GM12873 (cell line): Measurements from ENCODE around the gene DAAM1.

Source experiments
- TF ChIP-seq, protein P1 (sequence below): IDR thresholded peaks from 2 replicates; pipeline ENCODE4 v1.5.1; 2012; ENCODE audit warnings: low read depth, mild to moderate bottlenecking, moderate library complexity, low read length, control low read depth; ENCODE audit not compliant: insufficient read depth; ENCODE audit errors: missing control alignments

DAAM1 gene

DNA sequence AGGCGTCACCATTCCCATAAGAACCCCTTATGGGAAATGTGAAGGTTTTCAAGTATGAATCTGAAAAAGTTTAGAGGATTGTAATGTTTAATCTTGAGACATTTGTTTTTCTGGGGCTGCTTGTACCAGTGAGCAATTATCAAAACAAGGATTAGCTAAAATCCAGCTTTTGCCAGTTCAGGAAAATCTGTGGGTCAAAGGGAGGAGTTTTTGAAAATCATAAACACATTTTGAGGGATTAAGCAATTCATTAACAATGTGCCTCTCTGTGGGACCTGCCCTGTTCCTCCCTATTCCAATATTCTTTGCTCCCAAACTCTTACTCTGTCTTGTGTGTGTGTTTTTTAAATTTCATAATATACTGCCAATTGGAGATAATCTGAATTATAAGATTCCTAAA lies 11.7 kb upstream of the DAAM1 start:
- TF ChIP-seq, protein P1, sequence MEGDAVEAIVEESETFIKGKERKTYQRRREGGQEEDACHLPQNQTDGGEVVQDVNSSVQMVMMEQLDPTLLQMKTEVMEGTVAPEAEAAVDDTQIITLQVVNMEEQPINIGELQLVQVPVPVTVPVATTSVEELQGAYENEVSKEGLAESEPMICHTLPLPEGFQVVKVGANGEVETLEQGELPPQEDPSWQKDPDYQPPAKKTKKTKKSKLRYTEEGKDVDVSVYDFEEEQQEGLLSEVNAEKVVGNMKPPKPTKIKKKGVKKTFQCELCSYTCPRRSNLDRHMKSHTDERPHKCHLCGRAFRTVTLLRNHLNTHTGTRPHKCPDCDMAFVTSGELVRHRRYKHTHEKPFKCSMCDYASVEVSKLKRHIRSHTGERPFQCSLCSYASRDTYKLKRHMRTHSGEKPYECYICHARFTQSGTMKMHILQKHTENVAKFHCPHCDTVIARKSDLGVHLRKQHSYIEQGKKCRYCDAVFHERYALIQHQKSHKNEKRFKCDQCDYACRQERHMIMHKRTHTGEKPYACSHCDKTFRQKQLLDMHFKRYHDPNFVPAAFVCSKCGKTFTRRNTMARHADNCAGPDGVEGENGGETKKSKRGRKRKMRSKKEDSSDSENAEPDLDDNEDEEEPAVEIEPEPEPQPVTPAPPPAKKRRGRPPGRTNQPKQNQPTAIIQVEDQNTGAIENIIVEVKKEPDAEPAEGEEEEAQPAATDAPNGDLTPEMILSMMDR, result no peak

DNA sequence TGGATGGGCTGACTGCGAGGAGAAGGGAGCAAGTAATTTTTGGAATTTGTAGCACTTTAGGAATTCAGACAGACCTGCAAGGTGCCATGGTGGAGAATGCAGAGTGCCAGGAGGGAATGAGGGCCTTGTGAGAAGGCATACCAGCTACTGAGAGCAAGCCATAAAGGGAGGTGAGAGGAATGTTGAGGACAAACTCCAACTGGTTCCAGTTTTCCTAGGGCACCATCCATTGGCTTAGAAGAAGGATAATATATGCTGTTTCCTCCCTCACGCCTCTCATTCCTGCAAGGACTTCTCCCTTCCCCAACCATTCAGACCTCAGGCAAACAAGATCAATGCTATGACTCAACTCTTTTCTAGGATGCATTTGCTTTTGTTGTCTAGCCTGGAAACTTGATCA lies 11.2 kb upstream of the DAAM1 start:
- TF ChIP-seq, protein P1, result no peak

- TF ChIP-seq, protein P1, result no peak
These were observed 6.7 kb upstream of the DAAM1 start for GRCh38 chr14:59181791-59182190.

GRCh38 chr14:59182641-59183040 lies 5.8 kb upstream of the DAAM1 start:
- TF ChIP-seq, protein P1, result no peak

DNA sequence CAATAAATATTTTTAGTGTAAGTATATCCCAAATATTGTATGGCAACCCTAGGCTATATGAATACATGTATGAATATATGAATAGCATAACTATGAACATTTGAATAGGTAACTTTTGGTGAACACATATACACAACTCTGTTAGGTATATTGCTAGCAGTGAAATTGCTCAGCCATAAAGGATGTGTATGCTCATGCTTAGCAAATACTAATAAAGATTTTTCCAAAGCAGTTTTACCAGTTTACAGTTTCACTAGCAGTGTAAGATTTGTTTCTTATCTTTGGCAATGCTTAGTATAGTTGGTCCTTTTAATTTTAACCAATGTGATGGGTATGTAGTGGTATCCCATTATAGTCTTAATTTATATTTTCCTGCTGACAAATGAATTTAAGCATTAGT lies 5.3 kb upstream of the DAAM1 start:
- TF ChIP-seq, protein P1, result no peak

GRCh38 chr14:59184396-59184795 lies 4.1 kb upstream of the DAAM1 start:
- TF ChIP-seq, protein P1, result no peak

DNA sequence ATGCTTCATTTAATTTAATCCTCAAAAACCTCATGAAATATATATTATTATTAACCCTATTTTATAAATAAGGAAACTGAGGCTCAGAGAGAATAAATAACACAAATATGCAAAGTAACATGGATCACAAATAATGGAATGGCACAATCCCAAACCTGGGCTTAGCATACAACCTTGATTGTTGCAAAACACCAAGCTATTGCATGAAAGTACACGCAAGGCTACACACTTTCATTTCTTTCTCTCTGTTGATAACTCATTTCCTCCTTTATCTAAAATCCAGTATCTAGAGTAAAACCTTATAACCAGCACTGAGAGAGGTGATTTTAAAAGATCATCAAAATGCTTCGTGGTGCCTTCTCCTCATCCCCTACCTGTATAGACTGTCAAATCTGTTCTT lies 2.8 kb upstream of the DAAM1 start:
- TF ChIP-seq, protein P1, result no peak
